Measurements from ENCODE around the gene RGL1. TPM values are rescaled to one million over a fixed set of nuclear protein-coding genes. Genes with fewer than 3 reads are reported as not detected.
"Not testable (repeated sequence)": the region's sequence is repeated elsewhere in the genome, so short reads cannot be mapped to it uniquely, and the experiment has no call there.

The RGL1 gene
- total RNA-seq, result 1 to 10 TPM; 1.3 to 1.4 TPM

DNA sequence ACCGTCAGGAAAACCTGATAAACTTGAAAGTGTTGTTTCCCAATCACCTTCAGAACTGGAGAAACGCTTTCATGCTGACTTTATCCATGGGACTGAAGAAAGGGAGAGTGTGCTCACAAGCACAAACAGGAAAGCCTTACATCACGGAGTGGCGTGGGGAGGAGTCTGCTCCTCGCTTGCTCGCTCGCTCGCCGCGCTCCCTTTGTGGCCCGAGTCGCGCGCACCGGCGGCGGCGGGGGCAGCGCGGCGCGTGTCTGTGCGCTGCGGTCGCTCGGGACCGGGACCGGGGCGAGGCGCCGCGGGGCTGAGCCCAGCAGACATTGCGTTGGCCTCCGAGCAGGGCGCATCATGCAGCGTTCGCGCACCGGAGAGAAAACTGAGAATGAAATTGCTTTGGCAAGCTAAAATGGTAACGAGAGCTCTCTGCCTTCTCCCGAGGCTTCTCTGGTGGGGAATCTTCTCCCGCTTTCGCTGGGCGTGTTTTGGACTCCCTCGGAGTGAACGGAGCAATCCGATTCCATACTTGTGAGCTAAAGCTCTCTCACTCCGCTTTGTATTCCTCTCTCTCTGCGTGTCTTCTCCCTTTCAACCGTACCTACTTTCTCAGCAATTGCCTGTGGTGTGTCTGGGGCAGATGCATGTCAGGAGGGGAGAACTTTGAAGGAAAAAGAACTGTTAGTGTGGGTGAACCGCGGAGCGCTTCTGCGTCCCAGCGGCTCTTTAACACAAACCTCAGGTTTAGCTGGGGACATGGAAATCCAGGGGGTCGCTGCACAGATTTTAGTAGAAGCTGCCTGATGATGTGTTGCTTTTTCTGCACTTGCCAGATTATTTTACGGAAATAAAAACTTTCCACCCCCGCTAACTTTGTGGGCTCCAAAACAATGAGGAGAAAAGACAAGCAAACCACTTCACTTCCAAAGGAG, at the start of gene RGL1:
Gene RGL1, plus strand, starts transcription at position 205 of the 926 bp plus-strand sequence. Its CDS starts 178 bp downstream, at position 383.
- peaks cover 10% of the 10 kb centered on the region for H3K27me3 Mint-ChIP-seq (ENCODE audit: low read depth)
- ATAC-seq, result peak; percentile 85
- peak; percentile 35 for DNase-seq
- peaks cover 4% of the 10 kb centered on the region for H3K36me3 Mint-ChIP-seq (ENCODE audit: low read depth)
- POLR2A ChIA-PET, result interaction anchor here (1.5 kb wide), 1 partner anchor 38 kb away, joined by 4 read pairs; no protein-coding TSS in a partner anchor
- H3K4me1 Mint-ChIP-seq (ENCODE audit: low read depth), result peaks cover 6% of the 10 kb centered on the region
- H3K4me3 Mint-ChIP-seq, result peak within 1 kb of the TSS; percentile 70
- no peak within 1 kb of the TSS for H3K27ac Mint-ChIP-seq
- H3K9me3 Mint-ChIP-seq (ENCODE audit: insufficient read depth), result peaks cover 20% of the 10 kb centered on the region
- CTCF ChIA-PET, result interaction anchor here (1.7 to 2.1 kb wide), 2 partner anchors 111 to 150 kb away, joined by 5 read pairs; no protein-coding TSS in a partner anchor

DNA sequence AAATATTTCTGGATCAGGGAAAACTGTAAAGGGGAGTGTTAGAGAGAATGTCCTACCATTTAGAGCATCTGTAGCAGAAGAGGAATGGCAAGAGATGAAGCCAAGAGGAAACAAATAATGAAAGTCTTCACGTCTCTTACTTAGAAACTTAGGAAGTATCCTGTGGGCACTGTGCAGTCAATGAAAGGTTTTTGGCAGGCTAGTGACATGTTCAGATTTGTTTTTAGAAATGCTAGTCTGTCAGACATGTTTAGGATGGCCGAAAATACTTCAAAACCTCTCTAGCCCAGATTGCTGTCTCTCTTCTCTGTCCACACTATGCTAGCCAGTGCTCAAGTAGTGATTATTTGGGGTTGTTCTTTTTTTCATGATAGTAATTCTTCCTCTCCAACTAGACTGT, 48.6 kb upstream of the RGL1 start:
- H3K36me3 Mint-ChIP-seq (ENCODE audit: low read depth), result no peaks in the 10 kb centered on the region
- ATAC-seq (no peak), DNase-seq (no peak)
- H3K9me3 Mint-ChIP-seq (ENCODE audit: insufficient read depth), result peaks cover 5% of the 10 kb centered on the region
- ChIA-PET POLR2A (no interaction called here), CTCF (no interaction called here)
- H3K27me3 Mint-ChIP-seq (ENCODE audit: low read depth), result no peaks in the 10 kb centered on the region
- no peak overlapping the region for H3K27ac Mint-ChIP-seq
- no peaks in the 10 kb centered on the region for H3K4me1 Mint-ChIP-seq (ENCODE audit: low read depth)
- H3K4me3 Mint-ChIP-seq, result no peak overlapping the region

DNA sequence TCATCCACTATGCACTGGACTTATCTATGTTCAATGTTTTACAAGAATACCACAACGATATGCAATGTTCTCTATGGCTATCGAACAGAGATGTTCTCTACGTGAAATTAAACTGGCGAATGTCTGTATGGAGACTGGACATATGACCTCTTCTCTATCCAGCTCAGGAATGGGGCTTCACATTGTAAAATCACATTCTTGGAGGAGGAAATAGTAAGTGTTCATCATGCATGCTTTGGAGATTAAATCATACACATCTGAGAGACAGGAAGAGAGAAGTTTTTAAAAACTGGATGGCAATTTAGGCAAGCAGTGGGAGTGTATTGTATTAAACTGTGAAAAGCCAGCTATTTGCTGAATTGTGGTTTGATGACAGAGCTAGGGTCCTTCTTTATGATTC, 47.9 kb upstream of the RGL1 start:
- DNase-seq, result no peak
- ChIA-PET CTCF (no interaction called here), POLR2A (no interaction called here)
- Mint-ChIP-seq H3K4me1 (ENCODE audit: low read depth) (no peaks in the 10 kb centered on the region), H3K27me3 (ENCODE audit: low read depth) (no peaks in the 10 kb centered on the region), H3K4me3 (no peak overlapping the region), H3K27ac (no peak overlapping the region), H3K9me3 (ENCODE audit: insufficient read depth) (peaks cover 5% of the 10 kb centered on the region), H3K36me3 (ENCODE audit: low read depth) (no peaks in the 10 kb centered on the region)
- no peak for ATAC-seq

DNA sequence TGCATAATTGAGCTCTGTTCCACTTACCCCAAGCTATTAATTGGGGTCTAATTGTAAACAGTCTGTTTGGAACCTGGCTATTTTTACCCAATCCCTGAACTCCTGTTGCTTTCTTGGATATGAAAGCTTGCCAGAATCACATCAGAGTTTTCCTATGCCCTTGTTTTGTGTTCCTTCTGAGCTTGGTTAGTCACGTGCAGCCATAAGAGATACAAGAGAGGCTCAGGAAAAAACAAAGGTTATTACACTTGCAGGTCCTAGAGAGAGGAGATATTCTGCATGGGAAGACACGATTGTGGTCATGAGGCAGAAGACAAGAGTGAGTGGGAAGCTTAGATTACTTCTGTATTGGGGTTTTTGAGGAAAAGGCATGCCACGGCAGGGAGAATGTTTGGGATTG, 46.0 kb upstream of the RGL1 start:
- CTCF ChIA-PET, result interaction anchor here (0.7 to 1.6 kb wide), 2 partner anchors 157 to 296 kb away, joined by 3 to 5 read pairs; no protein-coding TSS in a partner anchor
- H3K27me3 Mint-ChIP-seq (ENCODE audit: low read depth), result no peaks in the 10 kb centered on the region

DNA sequence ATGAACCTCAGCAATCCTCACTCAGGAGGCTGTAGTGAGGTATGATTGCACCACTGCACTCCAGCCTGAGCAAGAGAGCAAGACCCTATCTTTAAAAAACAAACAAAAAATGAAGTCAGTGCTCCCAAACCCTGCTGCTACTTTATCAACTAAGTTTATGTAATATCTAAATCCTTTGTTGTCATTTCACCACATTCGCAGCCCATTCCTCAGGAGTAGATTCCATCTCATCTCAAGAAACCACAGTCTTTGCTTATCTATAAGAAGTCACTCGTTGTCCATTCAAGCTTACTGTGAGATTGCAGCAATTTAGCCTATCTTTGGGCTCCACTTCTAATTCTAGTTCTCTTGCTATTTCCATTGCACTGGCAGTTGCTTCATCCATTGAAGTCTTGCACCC, 44.3 kb upstream of the RGL1 start:
- Mint-ChIP-seq H3K27ac (no peak overlapping the region), H3K27me3 (ENCODE audit: low read depth) (no peaks in the 10 kb centered on the region), H3K36me3 (ENCODE audit: low read depth) (peaks cover 4% of the 10 kb centered on the region), H3K4me1 (ENCODE audit: low read depth) (no peaks in the 10 kb centered on the region), H3K9me3 (ENCODE audit: insufficient read depth) (peaks cover 10% of the 10 kb centered on the region), H3K4me3 (no peak overlapping the region)
- ChIA-PET POLR2A (no interaction called here), CTCF (no interaction called here)
- DNase-seq (no peak), ATAC-seq (no peak)

More for the DNA sequence above, 46.0 kb upstream of the RGL1 start:
- DNase-seq (no peak), ATAC-seq (no peak)
- Mint-ChIP-seq H3K27ac (no peak overlapping the region), H3K4me3 (no peak overlapping the region), H3K4me1 (ENCODE audit: low read depth) (no peaks in the 10 kb centered on the region), H3K36me3 (ENCODE audit: low read depth) (peaks cover 2% of the 10 kb centered on the region), H3K9me3 (ENCODE audit: insufficient read depth) (peaks cover 6% of the 10 kb centered on the region)
- POLR2A ChIA-PET, result no interaction called here

DNA sequence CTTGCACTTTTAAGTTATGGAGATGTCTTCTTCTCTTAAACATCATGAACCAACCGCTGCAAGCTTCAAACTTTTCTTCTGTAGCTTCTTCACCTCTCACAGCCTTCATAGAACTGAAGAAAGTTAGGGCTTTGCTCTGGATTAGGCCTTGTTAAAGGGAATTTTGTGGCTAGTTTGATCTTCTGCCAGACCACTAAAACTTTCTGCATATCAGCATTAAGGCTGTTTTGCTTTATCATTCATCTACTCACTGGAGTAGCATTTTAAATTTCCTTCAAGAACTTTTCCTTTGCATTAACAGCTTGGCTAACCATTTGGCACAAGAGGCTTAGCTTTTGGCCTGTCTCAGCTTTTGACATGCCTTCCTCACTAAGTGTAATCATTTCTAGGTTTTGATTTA, 43.0 kb upstream of the RGL1 start:
- ChIA-PET CTCF (no interaction called here), POLR2A (no interaction called here)
- Mint-ChIP-seq H3K36me3 (ENCODE audit: low read depth) (peaks cover 4% of the 10 kb centered on the region), H3K4me3 (no peak overlapping the region), H3K9me3 (ENCODE audit: insufficient read depth) (peaks cover 10% of the 10 kb centered on the region), H3K27ac (no peak overlapping the region), H3K27me3 (ENCODE audit: low read depth) (no peaks in the 10 kb centered on the region), H3K4me1 (ENCODE audit: low read depth) (no peaks in the 10 kb centered on the region)
- DNase-seq (no peak), ATAC-seq (no peak)

DNA sequence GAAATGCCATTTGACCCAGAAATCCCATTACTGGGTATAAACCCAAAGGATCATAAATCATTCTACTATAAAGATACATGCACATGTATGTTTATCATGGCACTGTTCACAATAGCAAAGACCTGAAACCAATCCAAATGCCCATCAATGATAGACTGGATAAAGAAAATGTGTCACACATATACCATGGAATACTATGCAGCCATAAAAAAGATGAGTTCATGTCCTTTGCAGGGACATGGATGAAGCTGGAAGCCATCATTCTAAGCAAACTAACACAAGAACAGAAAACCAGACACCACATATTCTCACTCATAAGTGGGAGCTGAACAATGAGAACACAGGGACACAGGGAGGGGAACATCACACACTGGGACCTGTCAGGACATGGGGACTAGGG, 42.1 kb upstream of the RGL1 start:
- H3K4me1 Mint-ChIP-seq (ENCODE audit: low read depth); H3K27me3 Mint-ChIP-seq (ENCODE audit: low read depth); ATAC-seq; CTCF ChIA-PET; H3K9me3 Mint-ChIP-seq (ENCODE audit: insufficient read depth); H3K36me3 Mint-ChIP-seq (ENCODE audit: low read depth); H3K4me3 Mint-ChIP-seq; POLR2A ChIA-PET; H3K27ac Mint-ChIP-seq; DNase-seq: not testable (repeated sequence)

DNA sequence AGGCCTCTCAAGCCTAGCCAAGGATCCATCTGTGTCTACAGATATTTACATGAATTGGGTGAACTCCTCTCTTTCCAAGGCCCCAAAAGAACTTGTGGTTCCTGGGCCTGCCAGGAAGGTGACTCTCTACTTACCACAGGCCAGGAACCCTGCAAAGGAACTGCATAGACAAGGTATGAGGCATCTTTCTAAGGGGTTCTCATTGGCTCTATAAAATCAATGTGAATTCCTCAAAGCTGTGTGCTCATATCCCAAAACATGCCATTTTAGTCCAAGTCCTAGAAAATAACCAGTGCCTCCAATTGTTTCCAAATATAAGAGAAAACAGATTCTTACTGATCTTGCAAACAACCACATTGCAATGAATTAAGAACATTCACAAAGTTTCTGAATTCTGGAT, 39.9 kb upstream of the RGL1 start:
- Mint-ChIP-seq H3K36me3 (ENCODE audit: low read depth) (peaks cover 4% of the 10 kb centered on the region), H3K27me3 (ENCODE audit: low read depth) (no peaks in the 10 kb centered on the region), H3K4me3 (no peak overlapping the region), H3K4me1 (ENCODE audit: low read depth) (no peaks in the 10 kb centered on the region), H3K27ac (no peak overlapping the region), H3K9me3 (ENCODE audit: insufficient read depth) (peaks cover 10% of the 10 kb centered on the region)
- ChIA-PET CTCF (no interaction called here), POLR2A (no interaction called here)
- ATAC-seq (no peak), DNase-seq (no peak)

DNA sequence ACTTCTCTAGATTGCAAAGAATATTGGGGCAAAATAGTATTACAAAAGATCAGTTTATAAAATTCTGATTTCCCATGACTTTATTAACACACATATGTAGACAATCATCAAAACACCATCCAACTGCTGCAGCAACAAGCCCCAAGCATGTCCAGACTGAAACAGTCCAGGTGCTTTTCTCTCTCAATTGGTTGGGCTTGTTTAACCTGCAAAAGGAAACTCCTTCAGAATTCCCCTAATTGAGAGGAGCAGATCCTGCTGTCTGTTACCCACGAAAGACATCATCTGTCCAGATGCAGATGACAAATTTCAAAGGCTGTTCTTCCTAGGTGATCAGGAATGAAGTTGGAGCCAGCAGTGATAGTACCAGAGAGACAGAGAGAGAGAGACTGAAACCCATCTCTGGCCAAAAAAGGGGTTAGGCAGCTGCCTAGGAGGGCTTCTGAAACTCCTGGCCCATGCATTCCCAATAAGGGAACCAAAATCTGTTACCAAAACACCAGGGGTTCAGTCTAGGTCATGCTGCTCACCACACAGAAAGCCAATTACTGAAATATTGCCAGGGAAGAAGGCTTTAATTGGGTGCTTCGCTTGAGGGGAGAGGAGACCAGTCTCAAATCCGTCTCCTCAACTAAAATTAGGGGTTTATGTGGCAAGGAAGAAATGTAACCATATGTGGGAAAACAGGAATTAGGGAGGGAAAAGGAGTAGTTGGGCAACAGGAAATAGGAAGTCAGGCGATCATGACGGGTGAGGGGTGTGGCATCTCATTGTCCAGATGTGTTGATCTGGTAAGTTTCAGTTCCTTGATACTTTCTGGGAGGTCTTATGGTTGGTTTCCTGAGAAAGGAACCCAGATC, 34.7 kb upstream of the RGL1 start:
- no peak overlapping the region for H3K27ac Mint-ChIP-seq
- no peaks in the 10 kb centered on the region for H3K27me3 Mint-ChIP-seq (ENCODE audit: low read depth)
- H3K4me3 Mint-ChIP-seq, result no peak overlapping the region
- CTCF ChIA-PET, result no interaction called here
- H3K36me3 Mint-ChIP-seq (ENCODE audit: low read depth), result peaks cover 4% of the 10 kb centered on the region
- POLR2A ChIA-PET, result no interaction called here
- ATAC-seq (no peak), DNase-seq (no peak)
- peaks cover 7% of the 10 kb centered on the region for H3K9me3 Mint-ChIP-seq (ENCODE audit: insufficient read depth)
- no peaks in the 10 kb centered on the region for H3K4me1 Mint-ChIP-seq (ENCODE audit: low read depth)

DNA sequence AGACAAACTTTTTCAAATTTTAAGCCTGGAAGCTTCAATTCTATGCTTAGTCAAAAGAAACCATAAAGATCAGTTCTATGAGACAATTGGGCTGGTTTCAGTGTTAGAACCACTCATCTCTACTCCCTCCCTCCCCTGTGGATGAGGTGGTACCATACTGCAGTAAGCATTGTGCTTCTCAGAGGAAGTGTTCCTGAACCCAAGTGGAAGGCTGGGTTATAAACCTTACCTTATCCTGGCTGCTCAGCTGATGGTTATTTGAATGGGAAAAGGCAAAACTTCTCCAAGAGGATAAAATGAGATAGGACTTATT, 34.1 kb upstream of the RGL1 start:
- Mint-ChIP-seq H3K36me3 (ENCODE audit: low read depth) (peaks cover 4% of the 10 kb centered on the region), H3K27me3 (ENCODE audit: low read depth) (no peaks in the 10 kb centered on the region), H3K9me3 (ENCODE audit: insufficient read depth) (peaks cover 11% of the 10 kb centered on the region), H3K4me1 (ENCODE audit: low read depth) (no peaks in the 10 kb centered on the region), H3K4me3 (no peak overlapping the region), H3K27ac (no peak overlapping the region)
- ChIA-PET CTCF (no interaction called here), POLR2A (no interaction called here)
- no peak for DNase-seq
- ATAC-seq, result no peak

DNA sequence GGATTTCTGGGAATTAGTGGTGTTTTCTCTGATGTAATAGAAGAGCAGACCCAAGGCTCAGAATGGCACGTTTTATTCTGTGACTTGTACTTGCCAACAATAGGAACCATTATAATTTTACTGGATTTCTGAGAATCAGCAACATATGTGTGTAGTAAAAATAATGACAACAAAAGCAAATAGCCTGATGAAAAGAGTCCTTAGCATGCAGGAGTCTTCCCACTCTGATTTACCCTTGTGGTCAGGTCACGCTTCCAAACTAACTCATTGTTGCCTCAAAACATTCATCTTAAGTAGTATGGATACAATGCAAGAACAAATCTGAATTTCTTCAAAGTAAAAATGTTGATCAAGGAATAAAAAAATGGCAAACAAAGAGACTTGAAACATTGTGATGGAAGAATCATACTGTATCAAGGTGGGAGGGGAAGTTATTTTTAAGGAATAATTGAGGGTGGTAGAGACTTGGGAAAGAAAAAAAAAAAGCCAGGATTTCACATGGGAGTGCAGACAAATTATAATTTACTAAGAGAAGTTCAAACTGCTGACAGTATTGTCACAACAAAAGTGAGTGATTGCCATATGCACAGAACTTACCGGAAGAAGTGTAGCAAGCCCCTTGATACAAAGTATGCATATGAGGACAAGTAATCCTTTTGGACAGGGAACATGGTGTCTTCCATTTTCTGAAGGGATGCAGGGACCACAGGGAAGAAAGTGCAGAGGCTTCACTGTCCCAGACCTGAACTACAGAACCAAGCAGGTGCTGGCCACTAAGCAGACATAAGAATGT, 31.2 kb upstream of the RGL1 start:
- H3K4me3 Mint-ChIP-seq, result no peak overlapping the region
- H3K9me3 Mint-ChIP-seq (ENCODE audit: insufficient read depth), result peaks cover 11% of the 10 kb centered on the region
- H3K27ac Mint-ChIP-seq, result no peak overlapping the region
- H3K4me1 Mint-ChIP-seq (ENCODE audit: low read depth), result no peaks in the 10 kb centered on the region
- CTCF ChIA-PET, result no interaction called here
- ATAC-seq (no peak), DNase-seq (no peak)
- H3K27me3 Mint-ChIP-seq (ENCODE audit: low read depth), result no peaks in the 10 kb centered on the region
- POLR2A ChIA-PET, result no interaction called here
- peaks cover 4% of the 10 kb centered on the region for H3K36me3 Mint-ChIP-seq (ENCODE audit: low read depth)

DNA sequence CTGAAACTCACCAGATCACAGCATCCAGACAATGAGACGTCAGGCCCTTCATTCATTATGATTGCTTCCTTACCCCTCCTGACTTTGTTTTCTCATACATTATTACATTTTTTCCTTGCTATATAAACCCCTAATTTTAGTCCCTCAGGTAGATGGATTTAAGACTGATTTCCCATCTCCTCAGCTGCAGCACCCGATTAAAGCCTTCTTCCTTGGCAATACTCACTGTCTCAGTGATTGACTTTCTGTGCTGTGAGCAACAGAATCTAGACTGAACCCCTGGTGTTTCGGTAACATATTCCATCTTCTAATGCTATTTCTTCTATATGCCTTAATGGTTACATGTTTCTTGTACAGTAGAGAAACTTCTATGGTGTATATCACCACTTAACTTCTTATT, 30.0 kb upstream of the RGL1 start:
- ATAC-seq, result no peak
- POLR2A ChIA-PET, result no interaction called here
- no peak overlapping the region for H3K27ac Mint-ChIP-seq
- H3K9me3 Mint-ChIP-seq (ENCODE audit: insufficient read depth), result peaks cover 11% of the 10 kb centered on the region
- H3K4me3 Mint-ChIP-seq, result no peak overlapping the region
- CTCF ChIA-PET, result no interaction called here
- DNase-seq, result no peak
- H3K27me3 Mint-ChIP-seq (ENCODE audit: low read depth), result no peaks in the 10 kb centered on the region
- H3K36me3 Mint-ChIP-seq (ENCODE audit: low read depth), result peaks cover 4% of the 10 kb centered on the region
- H3K4me1 Mint-ChIP-seq (ENCODE audit: low read depth), result no peaks in the 10 kb centered on the region

Measured in activated CD8-positive, alpha-beta T cell treated with anti-CD3 and anti-CD28 coated beads, Interleukin-2, amount 10 ng/mL, durations not matched to agents 7 days and 5 days (primary cell).